ENCODE data around the gene ATF3.

ATF3 gene

DNA sequence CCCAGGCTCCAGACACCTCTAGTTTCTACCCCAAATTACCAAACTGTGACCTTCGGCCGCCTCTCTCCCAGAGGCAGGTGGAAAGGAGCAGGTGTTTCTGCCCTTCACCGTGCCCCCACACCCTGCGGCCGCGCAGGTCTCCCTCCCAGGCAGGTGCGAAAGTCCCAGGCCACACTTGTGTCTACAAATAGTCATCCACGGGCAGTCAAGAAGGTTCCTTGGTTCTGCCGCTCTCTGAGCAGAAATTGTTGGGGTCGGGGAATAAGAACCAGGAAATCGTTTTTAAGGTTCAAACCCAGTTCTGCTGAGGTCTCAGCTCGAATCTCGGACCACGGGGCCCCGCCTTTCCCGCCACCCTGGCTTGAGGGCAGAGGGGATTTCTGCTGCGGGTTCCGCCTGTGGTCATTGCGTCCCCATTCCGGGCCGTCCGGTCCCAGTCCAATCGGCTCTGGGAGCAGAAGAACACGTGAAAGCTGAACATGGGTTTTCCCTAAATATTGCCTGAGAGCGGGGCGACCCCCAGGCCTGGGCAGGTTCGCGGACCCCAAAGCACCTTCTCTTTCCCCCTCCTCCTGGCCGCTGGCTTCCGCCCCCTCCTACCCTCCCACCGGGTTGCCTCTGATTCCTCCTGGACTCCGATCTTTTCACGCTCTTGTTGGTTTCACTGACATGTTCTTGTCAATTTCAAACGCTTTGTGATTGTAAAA, 1.2 kb upstream of the ATF3 start:
- peak overlapping the region; percentile 63 for H3K4me3 ChIP-seq (ENCODE audit: low read depth, low read length)
- ChIA-PET POLR2A (interaction anchor here (0.6 to 3.3 kb wide), 18 partner anchors 9 to 449 kb away, joined by 3 to 79 read pairs (median 10); partner anchors contain the start of genes NSL1 and TATDN3), CTCF (interaction anchor here (0.7 to 2.7 kb wide), 6 partner anchors 10 to 177 kb away, joined by 3 to 11 read pairs (median 4); no protein-coding TSS in a partner anchor)
- no peaks in the 10 kb centered on the region for H3K9me3 ChIP-seq (ENCODE audit: control insufficient read depth, insufficient read depth, low read depth, low read length)
- TF ChIP-seq ZBTB20 (tag by site-specific recombination; IDR thresholded peaks at IDR 0.05) (0 out of 2 replicates have a peak, but pooled peaks have one; percentile 3), ZNF239 (tag by site-specific recombination; IDR thresholded peaks at IDR 0.05) (no peak), ZNF133 (tag by site-specific recombination; IDR thresholded peaks at IDR 0.05) (no peak), TCF7L2 (IDR thresholded peaks at IDR 0.05; ENCODE audit: borderline replicate concordance, low read depth, low read length) (no peak), MZF1 (tag by site-specific recombination; IDR thresholded peaks at IDR 0.05; ENCODE audit: borderline replicate concordance) (no peak), SP2 (tag by site-specific recombination; IDR thresholded peaks at IDR 0.05) (peak; percentile 59), OSR2 (tag by site-specific recombination; IDR thresholded peaks at IDR 0.05) (0 out of 2 replicates have a peak, but pooled peaks have one; percentile 13), ZSCAN23 (tag by site-specific recombination; IDR thresholded peaks at IDR 0.05) (0 out of 2 replicates have a peak, but pooled peaks have one; percentile 11)
- TF ChIP-seq, protein P1, sequence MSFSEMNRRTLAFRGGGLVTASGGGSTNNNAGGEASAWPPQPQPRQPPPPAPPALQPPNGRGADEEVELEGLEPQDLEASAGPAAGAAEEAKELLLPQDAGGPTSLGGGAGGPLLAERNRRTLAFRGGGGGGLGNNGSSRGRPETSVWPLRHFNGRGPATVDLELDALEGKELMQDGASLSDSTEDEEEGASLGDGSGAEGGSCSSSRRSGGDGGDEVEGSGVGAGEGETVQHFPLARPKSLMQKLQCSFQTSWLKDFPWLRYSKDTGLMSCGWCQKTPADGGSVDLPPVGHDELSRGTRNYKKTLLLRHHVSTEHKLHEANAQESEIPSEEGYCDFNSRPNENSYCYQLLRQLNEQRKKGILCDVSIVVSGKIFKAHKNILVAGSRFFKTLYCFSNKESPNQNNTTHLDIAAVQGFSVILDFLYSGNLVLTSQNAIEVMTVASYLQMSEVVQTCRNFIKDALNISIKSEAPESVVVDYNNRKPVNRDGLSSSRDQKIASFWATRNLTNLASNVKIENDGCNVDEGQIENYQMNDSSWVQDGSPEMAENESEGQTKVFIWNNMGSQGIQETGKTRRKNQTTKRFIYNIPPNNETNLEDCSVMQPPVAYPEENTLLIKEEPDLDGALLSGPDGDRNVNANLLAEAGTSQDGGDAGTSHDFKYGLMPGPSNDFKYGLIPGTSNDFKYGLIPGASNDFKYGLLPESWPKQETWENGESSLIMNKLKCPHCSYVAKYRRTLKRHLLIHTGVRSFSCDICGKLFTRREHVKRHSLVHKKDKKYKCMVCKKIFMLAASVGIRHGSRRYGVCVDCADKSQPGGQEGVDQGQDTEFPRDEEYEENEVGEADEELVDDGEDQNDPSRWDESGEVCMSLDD (tag by site-specific recombination; IDR thresholded peaks at IDR 0.05), result 0 out of 2 replicates have a peak, but pooled peaks have one; percentile 6
- TF ChIP-seq, protein P2, sequence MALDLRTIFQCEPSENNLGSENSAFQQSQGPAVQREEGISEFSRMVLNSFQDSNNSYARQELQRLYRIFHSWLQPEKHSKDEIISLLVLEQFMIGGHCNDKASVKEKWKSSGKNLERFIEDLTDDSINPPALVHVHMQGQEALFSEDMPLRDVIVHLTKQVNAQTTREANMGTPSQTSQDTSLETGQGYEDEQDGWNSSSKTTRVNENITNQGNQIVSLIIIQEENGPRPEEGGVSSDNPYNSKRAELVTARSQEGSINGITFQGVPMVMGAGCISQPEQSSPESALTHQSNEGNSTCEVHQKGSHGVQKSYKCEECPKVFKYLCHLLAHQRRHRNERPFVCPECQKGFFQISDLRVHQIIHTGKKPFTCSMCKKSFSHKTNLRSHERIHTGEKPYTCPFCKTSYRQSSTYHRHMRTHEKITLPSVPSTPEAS (tag by site-specific recombination; IDR thresholded peaks at IDR 0.05), result no peak
- TF ChIP-seq, protein P3, sequence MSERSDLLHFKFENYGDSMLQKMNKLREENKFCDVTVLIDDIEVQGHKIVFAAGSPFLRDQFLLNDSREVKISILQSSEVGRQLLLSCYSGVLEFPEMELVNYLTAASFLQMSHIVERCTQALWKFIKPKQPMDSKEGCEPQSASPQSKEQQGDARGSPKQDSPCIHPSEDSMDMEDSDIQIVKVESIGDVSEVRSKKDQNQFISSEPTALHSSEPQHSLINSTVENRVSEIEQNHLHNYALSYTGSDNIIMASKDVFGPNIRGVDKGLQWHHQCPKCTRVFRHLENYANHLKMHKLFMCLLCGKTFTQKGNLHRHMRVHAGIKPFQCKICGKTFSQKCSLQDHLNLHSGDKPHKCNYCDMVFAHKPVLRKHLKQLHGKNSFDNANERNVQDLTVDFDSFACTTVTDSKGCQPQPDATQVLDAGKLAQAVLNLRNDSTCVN (tag by site-specific recombination; optimal IDR thresholded peaks at IDR 0.05), result no peak
- TF ChIP-seq, protein P4, sequence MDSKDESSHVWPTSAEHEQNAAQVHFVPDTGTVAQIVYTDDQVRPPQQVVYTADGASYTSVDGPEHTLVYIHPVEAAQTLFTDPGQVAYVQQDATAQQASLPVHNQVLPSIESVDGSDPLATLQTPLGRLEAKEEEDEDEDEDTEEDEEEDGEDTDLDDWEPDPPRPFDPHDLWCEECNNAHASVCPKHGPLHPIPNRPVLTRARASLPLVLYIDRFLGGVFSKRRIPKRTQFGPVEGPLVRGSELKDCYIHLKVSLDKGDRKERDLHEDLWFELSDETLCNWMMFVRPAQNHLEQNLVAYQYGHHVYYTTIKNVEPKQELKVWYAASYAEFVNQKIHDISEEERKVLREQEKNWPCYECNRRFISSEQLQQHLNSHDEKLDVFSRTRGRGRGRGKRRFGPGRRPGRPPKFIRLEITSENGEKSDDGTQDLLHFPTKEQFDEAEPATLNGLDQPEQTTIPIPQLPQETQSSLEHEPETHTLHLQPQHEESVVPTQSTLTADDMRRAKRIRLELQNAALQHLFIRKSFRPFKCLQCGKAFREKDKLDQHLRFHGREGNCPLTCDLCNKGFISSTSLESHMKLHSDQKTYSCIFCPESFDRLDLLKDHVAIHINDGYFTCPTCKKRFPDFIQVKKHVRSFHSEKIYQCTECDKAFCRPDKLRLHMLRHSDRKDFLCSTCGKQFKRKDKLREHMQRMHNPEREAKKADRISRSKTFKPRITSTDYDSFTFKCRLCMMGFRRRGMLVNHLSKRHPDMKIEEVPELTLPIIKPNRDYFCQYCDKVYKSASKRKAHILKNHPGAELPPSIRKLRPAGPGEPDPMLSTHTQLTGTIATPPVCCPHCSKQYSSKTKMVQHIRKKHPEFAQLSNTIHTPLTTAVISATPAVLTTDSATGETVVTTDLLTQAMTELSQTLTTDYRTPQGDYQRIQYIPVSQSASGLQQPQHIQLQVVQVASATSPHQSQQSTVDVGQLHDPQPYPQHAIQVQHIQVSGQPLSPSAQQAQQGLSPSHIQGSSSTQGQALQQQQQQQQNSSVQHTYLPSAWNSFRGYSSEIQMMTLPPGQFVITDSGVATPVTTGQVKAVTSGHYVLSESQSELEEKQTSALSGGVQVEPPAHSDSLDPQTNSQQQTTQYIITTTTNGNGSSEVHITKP (tag by site-specific recombination; IDR thresholded peaks at IDR 0.05), result peak; percentile 95
- TF ChIP-seq, protein P5, sequence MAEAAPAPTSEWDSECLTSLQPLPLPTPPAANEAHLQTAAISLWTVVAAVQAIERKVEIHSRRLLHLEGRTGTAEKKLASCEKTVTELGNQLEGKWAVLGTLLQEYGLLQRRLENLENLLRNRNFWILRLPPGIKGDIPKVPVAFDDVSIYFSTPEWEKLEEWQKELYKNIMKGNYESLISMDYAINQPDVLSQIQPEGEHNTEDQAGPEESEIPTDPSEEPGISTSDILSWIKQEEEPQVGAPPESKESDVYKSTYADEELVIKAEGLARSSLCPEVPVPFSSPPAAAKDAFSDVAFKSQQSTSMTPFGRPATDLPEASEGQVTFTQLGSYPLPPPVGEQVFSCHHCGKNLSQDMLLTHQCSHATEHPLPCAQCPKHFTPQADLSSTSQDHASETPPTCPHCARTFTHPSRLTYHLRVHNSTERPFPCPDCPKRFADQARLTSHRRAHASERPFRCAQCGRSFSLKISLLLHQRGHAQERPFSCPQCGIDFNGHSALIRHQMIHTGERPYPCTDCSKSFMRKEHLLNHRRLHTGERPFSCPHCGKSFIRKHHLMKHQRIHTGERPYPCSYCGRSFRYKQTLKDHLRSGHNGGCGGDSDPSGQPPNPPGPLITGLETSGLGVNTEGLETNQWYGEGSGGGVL (tag by site-specific recombination; IDR thresholded peaks at IDR 0.05), result peak; percentile 78; the same call in 1 of the 2 replicates
- peaks cover 14% of the 10 kb centered on the region for H3K4me1 ChIP-seq (ENCODE audit: control insufficient read depth, insufficient read depth, low read length)
- H3K36me3 ChIP-seq (ENCODE audit: control insufficient read depth in 2 of 2, insufficient read depth in 1 of 2, low read length in 2 of 2), result no peaks in the 10 kb centered on the region
- peak overlapping the region; percentile 68 for H3K27ac ChIP-seq (ENCODE audit: extremely low read depth, low read depth, low read length)

All from HEK293 (cell line).